H9 (cell line): ENCODE measurements around the gene JMJD7. TPM values are rescaled to one million over a fixed set of nuclear protein-coding genes. Genes with fewer than 3 reads are reported as not detected.

ENCODE experiments used
- DNase-seq: peaks from one replicate; pipeline ENCODE4 v3.0.0-alpha.2; 2017
- H2AFZ ChIP-seq: one replicate; pipeline ENCODE4 v1.6.1; 2013; ENCODE audit warnings: mild to moderate bottlenecking, low read length, control low read depth, moderate library complexity
- H2AK5ac ChIP-seq: 2 replicates; pipeline ENCODE4 v1.6.1; 2013; ENCODE audit warnings: low read length, control low read depth, mixed read lengths; ENCODE audit not compliant: insufficient read length
- H2BK120ac ChIP-seq: one replicate; pipeline ENCODE4 v1.6.1; 2013; ENCODE audit warnings: low read depth, mild to moderate bottlenecking, low read length, control low read depth, inconsistent platforms; ENCODE audit not compliant: poor library complexity, severe bottlenecking
- H2BK12ac ChIP-seq: 2 replicates; pipeline ENCODE4 v1.6.1; 2013; ENCODE audit warnings: low read length, control low read depth, mixed read lengths, low read depth; ENCODE audit not compliant: insufficient read length
- H2BK15ac ChIP-seq: 2 replicates; pipeline ENCODE4 v1.6.1; 2013; ENCODE audit warnings: low read depth, low read length, control low read depth
- H2BK20ac ChIP-seq: one replicate; pipeline ENCODE4 v1.6.1; 2013; ENCODE audit warnings: low read depth, mild to moderate bottlenecking, low read length, control low read depth, inconsistent platforms; ENCODE audit not compliant: poor library complexity, severe bottlenecking
- H2BK5ac ChIP-seq: 2 replicates; pipeline ENCODE4 v1.6.1; 2013; ENCODE audit warnings: low read length, control low read depth, mixed read lengths; ENCODE audit not compliant: insufficient read length
- H3K14ac ChIP-seq: 2 replicates; pipeline ENCODE4 v1.6.1; 2013; ENCODE audit warnings: low read length, control low read depth; ENCODE audit not compliant: insufficient read depth
- H3K18ac ChIP-seq: 2 replicates; pipeline ENCODE4 v1.6.1; 2013; ENCODE audit warnings: low read depth, mild to moderate bottlenecking, mixed read lengths, low read length, control low read depth; ENCODE audit not compliant: insufficient read length
- H3K23ac ChIP-seq: 2 replicates; pipeline ENCODE4 v1.6.1; 2013; ENCODE audit warnings: low read length, control low read depth, mixed read lengths, low read depth; ENCODE audit not compliant: insufficient read length
- H3K23me2 ChIP-seq: 2 replicates; pipeline ENCODE4 v1.6.1; 2013; ENCODE audit warnings: low read depth, mild to moderate bottlenecking, mixed read lengths, low read length, control low read depth; ENCODE audit not compliant: insufficient read length, poor library complexity, severe bottlenecking
- H3K27ac ChIP-seq: 2 replicates; pipeline ENCODE4 v1.5.1; 2013; ENCODE audit warnings: low read length, control low read depth, mixed read lengths, low read depth; ENCODE audit not compliant: insufficient read length
- H3K27me3 ChIP-seq: 2 replicates; pipeline ENCODE4 v1.6.1; 2013; ENCODE audit warnings: low read length, control low read depth, inconsistent platforms; ENCODE audit not compliant: insufficient read depth
- H3K4ac ChIP-seq: 2 replicates; pipeline ENCODE4 v1.6.1; 2013; ENCODE audit warnings: low read depth, mild to moderate bottlenecking, control low read depth, inconsistent platforms, low read length, moderate library complexity
- H3K4me1 ChIP-seq: 2 replicates; pipeline ENCODE4 v1.6.1; 2013; ENCODE audit warnings: low read length, control low read depth, inconsistent platforms; ENCODE audit not compliant: insufficient read depth
- H3K4me2 ChIP-seq: 2 replicates; pipeline ENCODE4 v1.6.1; 2013; ENCODE audit warnings: low read length, control low read depth, mixed read lengths; ENCODE audit not compliant: insufficient read length, insufficient read depth
- H3K56ac ChIP-seq: 2 replicates; pipeline ENCODE4 v1.6.1; 2013; ENCODE audit warnings: low read depth, mild to moderate bottlenecking, mixed read lengths, low read length, control low read depth; ENCODE audit not compliant: insufficient read length
- H3K79me1 ChIP-seq: 2 replicates; pipeline ENCODE4 v1.6.1; 2013; ENCODE audit warnings: low read depth, mild to moderate bottlenecking, moderate library complexity, low read length, control low read depth, inconsistent platforms; ENCODE audit not compliant: insufficient read depth, poor library complexity, severe bottlenecking
- H3K79me2 ChIP-seq: 2 replicates; pipeline ENCODE4 v1.6.1; 2013; ENCODE audit warnings: low read length, control low read depth, inconsistent platforms; ENCODE audit not compliant: insufficient read depth
- H3K9ac ChIP-seq: 2 replicates; pipeline ENCODE4 v1.6.1; 2013; ENCODE audit warnings: low read length, control low read depth, mixed read lengths; ENCODE audit not compliant: insufficient read length; ENCODE audit errors: extremely low read depth
- H3K9me3 ChIP-seq: one replicate; pipeline ENCODE4 v1.6.1; 2013; ENCODE audit warnings: low read depth, low read length, inconsistent platforms; ENCODE audit not compliant: control insufficient read depth
- H3T11ph ChIP-seq: one replicate; pipeline ENCODE4 v1.6.1; 2013; ENCODE audit warnings: mild to moderate bottlenecking, low read length, control low read depth, inconsistent platforms
- H4K20me1 ChIP-seq: one replicate; pipeline ENCODE4 v1.6.1; 2013; ENCODE audit not compliant: control insufficient read depth, insufficient read length, insufficient read depth
- H4K5ac ChIP-seq: 2 replicates; pipeline ENCODE4 v1.6.1; 2013; ENCODE audit warnings: low read depth, mild to moderate bottlenecking, mixed read lengths, low read length, control low read depth; ENCODE audit not compliant: insufficient read length
- H4K8ac ChIP-seq: replicated peaks from 2 replicates; pipeline ENCODE4 v1.6.1; 2013; ENCODE audit warnings: low read length, control low read depth, mixed read lengths, low read depth; ENCODE audit not compliant: insufficient read length
- H4K91ac ChIP-seq: 2 replicates; pipeline ENCODE4 v1.6.1; 2013; ENCODE audit warnings: low read depth, mild to moderate bottlenecking, moderate library complexity, mixed read lengths, low read length, control low read depth; ENCODE audit not compliant: insufficient read length
- H3K27ac Mint-ChIP-seq, 3 experiments: 2 replicates in 2 of 3; 3 replicates in 1 of 3; pipeline ENCODE4 v1.8.0; 2020 to 2021; ENCODE audit warnings: mixed read lengths in 3 of 3, mild to moderate bottlenecking in 1 of 3, moderate library complexity in 1 of 3
- H3K27me3 Mint-ChIP-seq: 2 replicates; pipeline ENCODE4 v1.8.0; 2021; ENCODE audit warnings: low read depth, mild to moderate bottlenecking, moderate library complexity, mixed read lengths
- H3K36me3 Mint-ChIP-seq, 3 experiments: 2 replicates in 2 of 3; 3 replicates in 1 of 3; pipeline ENCODE4 v1.8.0; 2020 to 2021; ENCODE audit warnings: low read depth in 3 of 3, mixed read lengths in 3 of 3; ENCODE audit not compliant: insufficient read depth in 1 of 3
- H3K4me1 Mint-ChIP-seq, 2 experiments: 2 replicates each; pipeline ENCODE4 v1.8.0; 2020; ENCODE audit warnings: mixed read lengths in 2 of 2
- H3K4me3 Mint-ChIP-seq, 2 experiments: 2 replicates in 1 of 2; 3 replicates in 1 of 2; pipeline ENCODE4 v1.8.0; 2020 to 2021; ENCODE audit warnings: mild to moderate bottlenecking in 2 of 2, mixed read lengths in 2 of 2, moderate library complexity in 1 of 2
- H3K9me3 Mint-ChIP-seq, 2 experiments: 2 replicates in 1 of 2; 3 replicates in 1 of 2; pipeline ENCODE4 v1.8.0; 2020; ENCODE audit warnings: mild to moderate bottlenecking in 2 of 2, mixed read lengths in 2 of 2, moderate library complexity in 1 of 2
- CTCF ChIP-seq: fragments of 200-600 bp; sonication (generic); conservative IDR thresholded peaks from 3 replicates; pipeline ENCODE4 v1.8.0; 2021; ENCODE audit warnings: antibody characterized with exemption, mild to moderate bottlenecking
- WGBS: extraction: QIAGEN DNeasy Blood & Tissue Kit; methylation state at CpG from one replicate; pipeline ENCODE4 v1.1.7; 2013; ENCODE audit warnings: missing lambda C conversion rate, low lambda C conversion rate, mixed read lengths; ENCODE audit not compliant: insufficient read length; ENCODE audit errors: extremely low coverage; 5-methylcytosine and 5-hydroxymethylcytosine counted together
- total RNA-seq: library from RNA; stranded (reverse); gene quantifications from 2 replicates; pipeline ENCODE4 v1.2.1, GENCODE V29; 2021

Gene JMJD7
- total RNA-seq, 1 experiment from 2014 or later = 13.3 TPM

- H3K23ac ChIP-seq = no peak overlapping the region
- H3K4ac ChIP-seq = no peak overlapping the region
- Mint-ChIP-seq H3K27me3 (no peaks in the 10 kb centered on the region), H3K4me3 (no peak overlapping the region), H3K27ac (peak overlapping the region in 1 of 3 experiments; percentile 12; a peak in 1 of 7 replicates), H3K9me3 (no peaks in the 10 kb centered on the region), H3K36me3 (peaks cover 3 to 17% (median 3%) of the 10 kb centered on the region in 3 experiments; a peak in 5 of 7 replicates), H3K4me1 (no peaks in the 10 kb centered on the region)
- no peak for TF ChIP-seq CTCF
- H4K5ac ChIP-seq = no peak overlapping the region
- no peak overlapping the region for H3T11ph ChIP-seq
- no peak overlapping the region for H3K9ac ChIP-seq
- no peak overlapping the region for H3K56ac ChIP-seq
- no peak overlapping the region for H2AFZ ChIP-seq
- no peak for DNase-seq
- H2BK12ac ChIP-seq = no peak overlapping the region
- H3K79me2 ChIP-seq = no peaks in the 10 kb centered on the region
- H3K9me3 ChIP-seq = no peaks in the 10 kb centered on the region
- H3K4me1 ChIP-seq = no peaks in the 10 kb centered on the region
- H4K8ac ChIP-seq = no peak overlapping the region
- no peaks in the 10 kb centered on the region for H3K23me2 ChIP-seq
- H2AK5ac ChIP-seq = no peak overlapping the region
- no CpG with 5 or more reads among the region's 6 CpGs for WGBS
- no peak overlapping the region for H3K27ac ChIP-seq
- H2BK20ac ChIP-seq = no peak overlapping the region
- H3K18ac ChIP-seq = no peak overlapping the region
- H2BK120ac ChIP-seq = no peak overlapping the region
- H2BK5ac ChIP-seq = no peak overlapping the region
- H4K91ac ChIP-seq = no peak overlapping the region
- no peaks in the 10 kb centered on the region for H3K79me1 ChIP-seq
- H2BK15ac ChIP-seq = no peak overlapping the region
- no peaks in the 10 kb centered on the region for H4K20me1 ChIP-seq
- no peaks in the 10 kb centered on the region for H3K27me3 ChIP-seq
- no peak overlapping the region for H3K4me2 ChIP-seq
- no peak overlapping the region for H3K14ac ChIP-seq
These were observed 10.1 kb upstream of the JMJD7 start for GRCh38 chr15:41817781-41818180.
